GM12878 (cell line): ENCODE data around the gene EFHC1. TPM values are rescaled to one million over a fixed set of nuclear protein-coding genes. Genes with fewer than 3 reads are reported as not detected.

Source experiments
- ATF7 ChIP-seq: fragments of 450-650 bp; IDR thresholded peaks from 2 replicates; pipeline ENCODE4 v1.6.1; 2016; ENCODE audit warnings: low read depth, mild to moderate bottlenecking
- BRCA1 ChIP-seq: IDR thresholded peaks from 2 replicates; pipeline ENCODE4 v1.6.1; 2011; ENCODE audit warnings: low read depth, low read length, improper control_type of control experiment
- CBFB ChIP-seq: IDR thresholded peaks from 2 replicates; pipeline ENCODE4 v1.6.1; 2016; ENCODE audit warnings: antibody characterized with exemption, low read depth
- EED ChIP-seq: sonication (generic); IDR thresholded peaks from 2 replicates; pipeline ENCODE4 v1.6.1; 2016; ENCODE audit warnings: antibody characterized with exemption, low read depth
- EP300 ChIP-seq, 2 experiments: fragments of 150-350 bp in 1 of 2; IDR thresholded peaks; 2 replicates each; pipeline ENCODE4 v1.6.1; 2011 to 2012; ENCODE audit warnings: low read depth in 2 of 2, low read length in 2 of 2, borderline replicate concordance in 1 of 2, improper control_type of control experiment in 1 of 2, inconsistent platforms in 1 of 2; ENCODE audit not compliant: control insufficient read depth in 1 of 2
- ETV6 ChIP-seq, 2 experiments: fragments of 450-650 bp in 1 of 2; IDR thresholded peaks in 1 of 2; conservative IDR thresholded peaks in 1 of 2; 2 replicates each; pipeline ENCODE4 v1.6.1; 2014; ENCODE audit warnings: antibody characterized with exemption in 1 of 2, borderline replicate concordance in 1 of 2, low read depth in 1 of 2, mild to moderate bottlenecking in 1 of 2, moderate library complexity in 1 of 2
- KAT2A ChIP-seq: conservative IDR thresholded peaks from 2 replicates; pipeline ENCODE4 v1.6.1; 2011; ENCODE audit warnings: low read depth, low read length; ENCODE audit not compliant: control insufficient read depth
- MEF2B ChIP-seq: fragments of 450-650 bp; IDR thresholded peaks from 2 replicates; pipeline ENCODE4 v1.6.1; 2018; ENCODE audit warnings: mild to moderate bottlenecking, moderate library complexity; ENCODE audit not compliant: partially characterized antibody, poor library complexity, severe bottlenecking
- NFYA ChIP-seq: IDR thresholded peaks from 2 replicates; pipeline ENCODE4 v1.6.1; 2011; ENCODE audit warnings: low read depth, mild to moderate bottlenecking, low read length, improper control_type of control experiment, borderline replicate concordance
- PAX5 ChIP-seq: IDR thresholded peaks from 2 replicates; pipeline ENCODE4 v1.6.1; 2011; ENCODE audit warnings: low read depth, low read length, borderline replicate concordance
- SMC3 ChIP-seq: IDR thresholded peaks from 2 replicates; pipeline ENCODE4 v1.6.1; 2011; ENCODE audit warnings: low read length, improper control_type of control experiment, borderline replicate concordance
- SPI1 ChIP-seq: IDR thresholded peaks from 2 replicates; pipeline ENCODE4 v1.6.1; 2011; ENCODE audit warnings: low read depth, mild to moderate bottlenecking, low read length, moderate library complexity, borderline replicate concordance; ENCODE audit not compliant: insufficient read depth
- STAT1 ChIP-seq: fragments of 450-650 bp; conservative IDR thresholded peaks from 2 replicates; pipeline ENCODE4 v1.6.1; 2014; ENCODE audit warnings: antibody characterized with exemption, mild to moderate bottlenecking
- TARDBP ChIP-seq: IDR thresholded peaks from 2 replicates; pipeline ENCODE4 v1.6.1; 2016; ENCODE audit warnings: borderline replicate concordance
- TBL1XR1 ChIP-seq: IDR thresholded peaks from 2 replicates; pipeline ENCODE4 v1.6.1; 2012; ENCODE audit warnings: low read depth, low read length, improper control_type of control experiment
- ZNF384 ChIP-seq: IDR thresholded peaks from 2 replicates; pipeline ENCODE4 v1.6.1; 2012; ENCODE audit warnings: low read depth, mild to moderate bottlenecking, low read length, improper control_type of control experiment, borderline replicate concordance
- polyA plus RNA-seq, 11 experiments: library from polyadenylated mRNA; depleted of rRNA in 4 of 11; unstranded in 6 of 11; stranded (reverse) in 5 of 11; fragments of >200 nt; fragmentation: Nextera tagmentation in 4 of 11; fragmentation: Illumina TruSeq in 1 of 11; extraction: Ambion mirVana in 4 of 11; extraction: Trizol in 1 of 11; gene quantifications; 1 replicate in 1 of 11; 2 replicates in 10 of 11; pipeline versions ENCODE4 v1.2.1 to v1.2.3, GENCODE V29; 2011 to 2016; ENCODE audit warnings: inconsistent platforms in 2 of 11, missing spikeins in 2 of 11, low read depth in 1 of 11
- total RNA-seq, 4 experiments: library from RNA; depleted of rRNA in 3 of 4; stranded (reverse); fragments of >200 nt in 3 of 4; fragmentation: Illumina TruSeq in 1 of 4; extraction: Trizol in 1 of 4; gene quantifications; 2 replicates each; pipeline versions ENCODE4 v1.2.1 to v1.2.3, GENCODE V29; 2013 to 2021
- TF ChIP-seq, protein P1 (sequence below): fragments of 450-650 bp; IDR thresholded peaks from 2 replicates; pipeline ENCODE4 v1.6.1; 2016; ENCODE audit warnings: mild to moderate bottlenecking, moderate library complexity, borderline replicate concordance
- TF ChIP-seq, protein P2 (sequence below): fragments of 450-650 bp; IDR thresholded peaks from 2 replicates; pipeline ENCODE4 v1.6.1; 2017; ENCODE audit warnings: mild to moderate bottlenecking, low read depth, inconsistent platforms; ENCODE audit not compliant: poor library complexity, severe bottlenecking
- TF ChIP-seq, protein P3 (sequence below): fragments of 450-650 bp; formaldehyde crosslinking; IDR thresholded peaks from 2 replicates; pipeline ENCODE4 v1.5.0; 2022; ENCODE audit warnings: mild to moderate bottlenecking, missing genetic modification characterization

The EFHC1 gene
- total and polyA plus RNA-seq, 10 of the 15 experiments (the other 5 are each of a cell fraction or from before 2014, with no cell fraction given) = 5.5 to 14.5 (median 8.8) TPM

DNA sequence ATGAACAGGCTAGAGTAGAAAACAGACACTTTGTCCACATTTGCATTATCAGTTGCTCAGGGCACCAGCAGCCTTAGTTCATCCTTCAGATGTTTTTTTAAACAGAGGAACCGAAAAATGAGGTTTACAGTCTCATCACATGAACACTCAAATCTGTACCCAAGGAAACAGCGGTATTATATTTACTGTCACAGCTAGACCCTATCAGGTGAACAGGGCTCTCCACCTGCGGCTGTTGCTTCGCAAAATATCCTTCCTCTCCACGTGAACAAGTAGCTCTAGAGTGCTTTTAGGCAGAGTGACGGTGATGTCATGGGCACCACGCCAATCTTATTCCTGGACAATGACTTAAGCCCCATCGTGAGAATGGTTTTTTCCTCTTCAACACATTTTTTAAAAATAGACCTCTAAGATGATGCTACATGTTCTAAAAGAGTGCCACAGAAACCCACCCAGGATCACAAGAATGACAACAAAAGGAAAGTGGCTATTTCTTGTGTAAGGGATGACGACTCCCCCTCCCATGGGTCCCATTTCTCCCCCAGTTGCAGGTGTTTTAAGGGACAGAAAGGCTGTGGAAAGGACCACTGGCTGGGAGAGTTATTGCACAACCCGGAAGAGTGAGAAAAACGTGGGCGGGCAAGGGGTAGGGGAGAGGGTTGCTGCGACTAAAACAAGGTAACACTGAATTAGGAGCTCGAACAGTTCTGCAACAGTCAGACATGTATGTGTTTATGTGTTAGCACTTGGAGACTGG lies 77.7 kb downstream of the EFHC1 start (continued):
- TF ChIP-seq, protein P1, sequence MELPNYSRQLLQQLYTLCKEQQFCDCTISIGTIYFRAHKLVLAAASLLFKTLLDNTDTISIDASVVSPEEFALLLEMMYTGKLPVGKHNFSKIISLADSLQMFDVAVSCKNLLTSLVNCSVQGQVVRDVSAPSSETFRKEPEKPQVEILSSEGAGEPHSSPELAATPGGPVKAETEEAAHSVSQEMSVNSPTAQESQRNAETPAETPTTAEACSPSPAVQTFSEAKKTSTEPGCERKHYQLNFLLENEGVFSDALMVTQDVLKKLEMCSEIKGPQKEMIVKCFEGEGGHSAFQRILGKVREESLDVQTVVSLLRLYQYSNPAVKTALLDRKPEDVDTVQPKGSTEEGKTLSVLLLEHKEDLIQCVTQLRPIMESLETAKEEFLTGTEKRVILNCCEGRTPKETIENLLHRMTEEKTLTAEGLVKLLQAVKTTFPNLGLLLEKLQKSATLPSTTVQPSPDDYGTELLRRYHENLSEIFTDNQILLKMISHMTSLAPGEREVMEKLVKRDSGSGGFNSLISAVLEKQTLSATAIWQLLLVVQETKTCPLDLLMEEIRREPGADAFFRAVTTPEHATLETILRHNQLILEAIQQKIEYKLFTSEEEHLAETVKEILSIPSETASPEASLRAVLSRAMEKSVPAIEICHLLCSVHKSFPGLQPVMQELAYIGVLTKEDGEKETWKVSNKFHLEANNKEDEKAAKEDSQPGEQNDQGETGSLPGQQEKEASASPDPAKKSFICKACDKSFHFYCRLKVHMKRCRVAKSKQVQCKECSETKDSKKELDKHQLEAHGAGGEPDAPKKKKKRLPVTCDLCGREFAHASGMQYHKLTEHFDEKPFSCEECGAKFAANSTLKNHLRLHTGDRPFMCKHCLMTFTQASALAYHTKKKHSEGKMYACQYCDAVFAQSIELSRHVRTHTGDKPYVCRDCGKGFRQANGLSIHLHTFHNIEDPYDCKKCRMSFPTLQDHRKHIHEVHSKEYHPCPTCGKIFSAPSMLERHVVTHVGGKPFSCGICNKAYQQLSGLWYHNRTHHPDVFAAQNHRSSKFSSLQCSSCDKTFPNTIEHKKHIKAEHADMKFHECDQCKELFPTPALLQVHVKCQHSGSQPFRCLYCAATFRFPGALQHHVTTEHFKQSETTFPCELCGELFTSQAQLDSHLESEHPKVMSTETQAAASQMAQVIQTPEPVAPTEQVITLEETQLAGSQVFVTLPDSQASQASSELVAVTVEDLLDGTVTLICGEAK = 0 out of 2 replicates have a peak, but pooled peaks have one; percentile 42
- TF ChIP-seq PAX5 = peak; percentile 75
- TF ChIP-seq CBFB = peak; percentile 92
- TF ChIP-seq STAT1 = no peak
- TF ChIP-seq EED = peak; percentile 88
- TF ChIP-seq, protein P2, sequence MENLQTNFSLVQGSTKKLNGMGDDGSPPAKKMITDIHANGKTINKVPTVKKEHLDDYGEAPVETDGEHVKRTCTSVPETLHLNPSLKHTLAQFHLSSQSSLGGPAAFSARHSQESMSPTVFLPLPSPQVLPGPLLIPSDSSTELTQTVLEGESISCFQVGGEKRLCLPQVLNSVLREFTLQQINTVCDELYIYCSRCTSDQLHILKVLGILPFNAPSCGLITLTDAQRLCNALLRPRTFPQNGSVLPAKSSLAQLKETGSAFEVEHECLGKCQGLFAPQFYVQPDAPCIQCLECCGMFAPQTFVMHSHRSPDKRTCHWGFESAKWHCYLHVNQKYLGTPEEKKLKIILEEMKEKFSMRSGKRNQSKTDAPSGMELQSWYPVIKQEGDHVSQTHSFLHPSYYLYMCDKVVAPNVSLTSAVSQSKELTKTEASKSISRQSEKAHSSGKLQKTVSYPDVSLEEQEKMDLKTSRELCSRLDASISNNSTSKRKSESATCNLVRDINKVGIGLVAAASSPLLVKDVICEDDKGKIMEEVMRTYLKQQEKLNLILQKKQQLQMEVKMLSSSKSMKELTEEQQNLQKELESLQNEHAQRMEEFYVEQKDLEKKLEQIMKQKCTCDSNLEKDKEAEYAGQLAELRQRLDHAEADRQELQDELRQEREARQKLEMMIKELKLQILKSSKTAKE = peak; percentile 78
- peak; percentile 97 for TF ChIP-seq SPI1
- TF ChIP-seq ETV6 (conservative IDR thresholded peaks at IDR 0.05 in 1 of 2, IDR thresholded peaks at IDR 0.05 in 1 of 2; ENCODE audit: borderline replicate concordance in 1 of 2, low read depth in 1 of 2) = peak in 1 of 2 experiments; percentile 78; a peak in 2 of 4 replicates
- peak; percentile 42; the same call in 1 of the 2 replicates for TF ChIP-seq TARDBP
- no peak for TF ChIP-seq NFYA
- TF ChIP-seq ZNF384 = peak; percentile 75
- TF ChIP-seq TBL1XR1 = peak; percentile 58; the same call in 1 of the 2 replicates
- TF ChIP-seq SMC3 = peak; percentile 21; the same call in 1 of the 2 replicates
- no peak for TF ChIP-seq BRCA1
- TF ChIP-seq, protein P3, sequence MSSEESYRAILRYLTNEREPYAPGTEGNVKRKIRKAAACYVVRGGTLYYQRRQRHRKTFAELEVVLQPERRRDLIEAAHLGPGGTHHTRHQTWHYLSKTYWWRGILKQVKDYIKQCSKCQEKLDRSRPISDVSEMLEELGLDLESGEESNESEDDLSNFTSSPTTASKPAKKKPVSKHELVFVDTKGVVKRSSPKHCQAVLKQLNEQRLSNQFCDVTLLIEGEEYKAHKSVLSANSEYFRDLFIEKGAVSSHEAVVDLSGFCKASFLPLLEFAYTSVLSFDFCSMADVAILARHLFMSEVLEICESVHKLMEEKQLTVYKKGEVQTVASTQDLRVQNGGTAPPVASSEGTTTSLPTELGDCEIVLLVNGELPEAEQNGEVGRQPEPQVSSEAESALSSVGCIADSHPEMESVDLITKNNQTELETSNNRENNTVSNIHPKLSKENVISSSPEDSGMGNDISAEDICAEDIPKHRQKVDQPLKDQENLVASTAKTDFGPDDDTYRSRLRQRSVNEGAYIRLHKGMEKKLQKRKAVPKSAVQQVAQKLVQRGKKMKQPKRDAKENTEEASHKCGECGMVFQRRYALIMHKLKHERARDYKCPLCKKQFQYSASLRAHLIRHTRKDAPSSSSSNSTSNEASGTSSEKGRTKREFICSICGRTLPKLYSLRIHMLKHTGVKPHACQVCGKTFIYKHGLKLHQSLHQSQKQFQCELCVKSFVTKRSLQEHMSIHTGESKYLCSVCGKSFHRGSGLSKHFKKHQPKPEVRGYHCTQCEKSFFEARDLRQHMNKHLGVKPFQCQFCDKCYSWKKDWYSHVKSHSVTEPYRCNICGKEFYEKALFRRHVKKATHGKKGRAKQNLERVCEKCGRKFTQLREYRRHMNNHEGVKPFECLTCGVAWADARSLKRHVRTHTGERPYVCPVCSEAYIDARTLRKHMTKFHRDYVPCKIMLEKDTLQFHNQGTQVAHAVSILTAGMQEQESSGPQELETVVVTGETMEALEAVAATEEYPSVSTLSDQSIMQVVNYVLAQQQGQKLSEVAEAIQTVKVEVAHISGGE (CRISPR knock-in tag) = no peak
- peak; percentile 98 for TF ChIP-seq ATF7
- TF ChIP-seq MEF2B = peak; percentile 73
- peak; percentile 94 to 95 for TF ChIP-seq EP300 (IDR thresholded peaks at IDR 0.05; ENCODE audit: borderline replicate concordance in 1 of 2, control insufficient read depth in 1 of 2, low read depth in 2 of 2, low read length in 2 of 2)
- TF ChIP-seq KAT2A = no peak
